ENCODE measurements around the gene PSMA5. TPM values are rescaled to one million over a fixed set of nuclear protein-coding genes. Genes with fewer than 3 reads are reported as not detected.
A peak's percentile ranks its signal among the peaks of the same experiment; 100 is the strongest.

PSMA5 gene
- total RNA-seq, 3 donors from 2014 or later: 23.7 to 36.7 (median 28.8) TPM

DNA sequence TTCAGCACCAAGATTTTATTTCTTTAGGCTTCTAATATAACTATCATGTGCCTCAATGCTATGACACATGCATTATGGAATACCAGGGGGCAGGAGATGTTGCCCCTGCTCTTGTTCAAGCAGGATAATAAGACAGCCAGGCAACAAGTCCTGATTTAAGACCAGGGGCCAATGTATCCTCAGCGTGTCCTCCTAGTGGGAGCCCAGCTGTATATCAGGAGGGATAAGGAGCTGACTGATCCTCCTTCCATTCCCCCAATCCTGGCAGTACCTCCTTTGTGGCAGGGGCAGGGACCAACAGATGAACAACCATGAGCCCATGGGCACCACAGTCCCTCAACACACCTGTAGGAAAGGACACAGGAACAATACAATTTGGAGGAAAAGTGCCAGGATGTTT is 57.8 kb downstream of the PSMA5 start:
- H3K4me3 ChIP-seq: no peak overlapping the region
- intact Hi-C loops (cut with DNase I; ENCODE audit: low total_unique reads): no loop called here
- no peaks in the 10 kb centered on the region for H3K4me1 ChIP-seq
- no peaks in the 10 kb centered on the region for H3K9me3 ChIP-seq
- TF ChIP-seq POLR2AphosphoS5 (IDR thresholded peaks at IDR 0.05): no peak
- no peak for TF ChIP-seq POLR2A (IDR thresholded peaks at IDR 0.05)
- TF ChIP-seq, protein P1, sequence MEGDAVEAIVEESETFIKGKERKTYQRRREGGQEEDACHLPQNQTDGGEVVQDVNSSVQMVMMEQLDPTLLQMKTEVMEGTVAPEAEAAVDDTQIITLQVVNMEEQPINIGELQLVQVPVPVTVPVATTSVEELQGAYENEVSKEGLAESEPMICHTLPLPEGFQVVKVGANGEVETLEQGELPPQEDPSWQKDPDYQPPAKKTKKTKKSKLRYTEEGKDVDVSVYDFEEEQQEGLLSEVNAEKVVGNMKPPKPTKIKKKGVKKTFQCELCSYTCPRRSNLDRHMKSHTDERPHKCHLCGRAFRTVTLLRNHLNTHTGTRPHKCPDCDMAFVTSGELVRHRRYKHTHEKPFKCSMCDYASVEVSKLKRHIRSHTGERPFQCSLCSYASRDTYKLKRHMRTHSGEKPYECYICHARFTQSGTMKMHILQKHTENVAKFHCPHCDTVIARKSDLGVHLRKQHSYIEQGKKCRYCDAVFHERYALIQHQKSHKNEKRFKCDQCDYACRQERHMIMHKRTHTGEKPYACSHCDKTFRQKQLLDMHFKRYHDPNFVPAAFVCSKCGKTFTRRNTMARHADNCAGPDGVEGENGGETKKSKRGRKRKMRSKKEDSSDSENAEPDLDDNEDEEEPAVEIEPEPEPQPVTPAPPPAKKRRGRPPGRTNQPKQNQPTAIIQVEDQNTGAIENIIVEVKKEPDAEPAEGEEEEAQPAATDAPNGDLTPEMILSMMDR (IDR thresholded peaks at IDR 0.05): no peak
- no peaks in the 10 kb centered on the region for H3K27me3 ChIP-seq
- H3K36me3 ChIP-seq: no peaks in the 10 kb centered on the region
- H3K27ac ChIP-seq: peak overlapping the region in 1 of 2 donors; percentile 3
- no peak for DNase-seq (ENCODE audit: low spot score in 2 of 2)

DNA sequence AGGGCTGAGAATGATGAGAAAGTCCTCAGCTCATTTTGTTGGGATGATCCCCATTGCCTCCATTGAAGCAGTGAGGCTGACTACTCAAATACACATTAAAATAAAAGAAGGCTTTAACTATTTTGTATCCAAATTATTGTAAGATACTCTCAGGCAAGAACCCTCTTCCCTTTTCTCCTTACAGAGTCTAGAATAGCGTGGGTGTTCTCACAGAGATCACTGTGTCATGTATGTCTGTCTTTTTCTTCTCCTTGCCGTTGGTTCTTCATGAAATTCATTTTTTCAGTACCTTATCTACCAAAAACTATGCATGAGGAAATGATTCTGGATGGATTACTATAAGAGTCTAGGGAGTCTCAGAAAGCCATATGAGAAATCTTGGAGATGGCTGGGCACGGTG is 58.6 kb downstream of the PSMA5 start:
- no peak overlapping the region for H3K27ac ChIP-seq
- intact Hi-C loops (cut with DNase I; ENCODE audit: low total_unique reads): no loop called here
- no peaks in the 10 kb centered on the region for H3K27me3 ChIP-seq
- TF ChIP-seq POLR2A (IDR thresholded peaks at IDR 0.05) (no peak), POLR2AphosphoS5 (IDR thresholded peaks at IDR 0.05) (no peak)
- TF ChIP-seq, protein P1 (IDR thresholded peaks at IDR 0.05): no peak
- H3K4me1 ChIP-seq: no peaks in the 10 kb centered on the region
- H3K36me3 ChIP-seq: no peaks in the 10 kb centered on the region
- H3K4me3 ChIP-seq: no peak overlapping the region
- DNase-seq (ENCODE audit: low spot score in 2 of 2): no peak
- no peaks in the 10 kb centered on the region for H3K9me3 ChIP-seq

DNA sequence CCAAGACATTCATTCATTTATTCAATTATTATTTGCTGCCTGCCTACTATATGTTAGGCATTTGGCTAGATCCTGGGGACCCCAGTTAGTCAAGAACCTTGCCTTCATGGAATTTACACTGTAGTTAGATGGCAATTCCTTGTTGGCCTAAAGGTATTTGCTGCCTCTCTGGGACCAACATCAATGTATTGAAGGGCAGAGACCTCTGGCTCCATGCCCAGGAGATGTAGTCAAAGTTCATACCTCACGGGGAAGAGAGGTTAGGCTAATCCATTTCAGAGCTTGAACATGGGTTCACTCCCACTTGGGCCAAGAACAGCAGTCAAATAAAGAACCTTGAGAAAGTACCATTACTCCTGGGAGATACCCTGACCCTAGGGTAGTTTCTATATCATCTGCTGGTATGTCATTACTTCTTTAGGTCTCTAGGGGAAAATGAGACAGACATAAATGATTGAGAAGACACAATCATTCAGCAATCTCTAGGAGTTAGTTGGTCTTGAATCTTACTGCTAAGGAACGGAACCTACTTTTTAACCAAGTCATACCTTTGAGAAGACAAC is 60.5 kb downstream of the PSMA5 start:
- no peaks in the 10 kb centered on the region for H3K27me3 ChIP-seq
- no peaks in the 10 kb centered on the region for H3K9me3 ChIP-seq
- intact Hi-C loops (cut with DNase I; ENCODE audit: low total_unique reads): no loop called here
- TF ChIP-seq POLR2AphosphoS5 (IDR thresholded peaks at IDR 0.05): no peak
- no peak for TF ChIP-seq POLR2A (IDR thresholded peaks at IDR 0.05)
- no peak overlapping the region for H3K4me3 ChIP-seq
- no peaks in the 10 kb centered on the region for H3K36me3 ChIP-seq
- H3K27ac ChIP-seq: no peak overlapping the region
- DNase-seq (ENCODE audit: low spot score in 2 of 2): no peak
- no peaks in the 10 kb centered on the region for H3K4me1 ChIP-seq

DNA sequence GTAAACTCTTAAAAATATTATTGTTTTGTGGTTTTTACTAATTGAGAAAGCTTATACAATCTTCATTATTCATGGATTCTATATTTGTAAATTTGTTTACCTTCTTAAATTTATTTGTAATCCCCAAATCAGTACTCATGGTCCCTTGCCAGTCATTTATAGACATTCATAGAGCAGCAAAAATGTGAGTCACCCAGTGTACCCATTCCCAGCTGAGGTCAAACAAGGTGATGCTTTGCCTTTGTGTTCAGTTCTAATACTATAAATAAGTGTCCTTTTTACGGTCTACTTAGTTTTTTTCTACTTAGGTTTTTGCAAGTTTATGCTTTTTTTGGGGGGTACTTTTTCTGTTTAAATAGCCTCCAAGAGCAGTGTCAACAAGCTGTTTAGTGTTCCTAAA is 64.6 kb downstream of the PSMA5 start:
- Histone ChIP-seq H3K9me3 (no peaks in the 10 kb centered on the region), H3K27ac (no peak overlapping the region), H3K4me3 (no peak overlapping the region), H3K27me3 (no peaks in the 10 kb centered on the region), H3K4me1 (no peaks in the 10 kb centered on the region), H3K36me3 (no peaks in the 10 kb centered on the region)
- no peak for DNase-seq (ENCODE audit: low spot score in 2 of 2)
- TF ChIP-seq, protein P1 (IDR thresholded peaks at IDR 0.05): no peak
- TF ChIP-seq POLR2AphosphoS5 (IDR thresholded peaks at IDR 0.05) (no peak), POLR2A (IDR thresholded peaks at IDR 0.05) (no peak)
- intact Hi-C loops (cut with DNase I; ENCODE audit: low total_unique reads): no loop called here

DNA sequence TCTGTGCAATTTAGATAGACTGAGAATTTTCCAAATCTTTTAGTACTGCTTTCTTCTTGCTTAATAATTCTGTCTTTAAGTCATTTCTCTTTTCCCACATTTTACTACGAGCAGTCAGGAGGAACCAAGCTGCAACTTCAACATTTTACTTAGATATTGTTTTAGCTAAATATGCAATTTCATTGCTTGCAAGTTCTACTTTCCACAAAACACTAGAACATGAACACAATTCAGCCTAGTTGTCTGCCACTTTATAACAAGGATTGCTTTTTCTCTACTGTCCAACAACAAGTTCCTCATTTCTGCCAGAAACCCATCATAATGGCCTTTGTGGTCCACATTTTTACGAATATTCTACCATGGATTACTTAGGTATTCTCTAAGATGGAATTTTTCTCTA is 65.2 kb downstream of the PSMA5 start:
- Histone ChIP-seq H3K9me3 (no peaks in the 10 kb centered on the region), H3K4me1 (no peaks in the 10 kb centered on the region)

More for the DNA sequence above, 65.2 kb downstream of the PSMA5 start:
- TF ChIP-seq POLR2AphosphoS5 (IDR thresholded peaks at IDR 0.05): no peak
- TF ChIP-seq, protein P1 (IDR thresholded peaks at IDR 0.05): no peak
- TF ChIP-seq POLR2A (IDR thresholded peaks at IDR 0.05): no peak
- no peak for DNase-seq (ENCODE audit: low spot score in 2 of 2)
- H3K36me3 ChIP-seq: no peaks in the 10 kb centered on the region
- H3K4me3 ChIP-seq: no peak overlapping the region
- intact Hi-C loops (cut with DNase I; ENCODE audit: low total_unique reads): no loop called here
- no peak overlapping the region for H3K27ac ChIP-seq
- H3K27me3 ChIP-seq: no peaks in the 10 kb centered on the region

Measured in breast epithelium (tissue), 4 donors.